ENCODE data around the gene CNOT1.
A peak's percentile ranks its signal among the peaks of the same experiment; 100 is the strongest.
"Not testable (repeated sequence)": the region's sequence is repeated elsewhere in the genome, so short reads cannot be mapped to it uniquely, and the experiment has no call there.

Gene CNOT1

GRCh38 chr16:58577141-58577540, 52.5 kb downstream of the CNOT1 start:
- no peak for DNase-seq

- no peak for DNase-seq
Measured at GRCh38 chr16:58574895-58575294, 54.7 kb downstream of the CNOT1 start.

- not testable (repeated sequence) for DNase-seq
Measured at GRCh38 chr16:58565697-58566096, 63.9 kb downstream of the CNOT1 start.

GRCh38 chr16:58563775-58564174, 65.9 kb downstream of the CNOT1 start:
- peak; percentile 14 for DNase-seq

GRCh38 chr16:58563235-58563634, 66.4 kb downstream of the CNOT1 start:
- no peak for DNase-seq

GRCh38 chr16:58556678-58557077, 72.9 kb downstream of the CNOT1 start:
- no peak for DNase-seq

GRCh38 chr16:58551496-58551895, 78.1 kb downstream of the CNOT1 start:
- DNase-seq = no peak

GRCh38 chr16:58548378-58548777, 81.2 kb downstream of the CNOT1 start:
- no peak for DNase-seq

GRCh38 chr16:58543685-58544084, 85.9 kb downstream of the CNOT1 start:
- no peak for DNase-seq

- DNase-seq = no peak
Measured at GRCh38 chr16:58542291-58542690, 87.3 kb downstream of the CNOT1 start.

GRCh38 chr16:58541711-58542110, 87.9 kb downstream of the CNOT1 start:
- DNase-seq = no peak

- no peak for DNase-seq
Measured at GRCh38 chr16:58537124-58537906, 92.3 kb downstream of the CNOT1 start.

- no peak for DNase-seq
Measured at GRCh38 chr16:58536278-58536677, 93.3 kb downstream of the CNOT1 start.

GRCh38 chr16:58535100-58535499, 94.5 kb downstream of the CNOT1 start:
- DNase-seq = no peak

GRCh38 chr16:58533751-58534470, 95.7 kb downstream of the CNOT1 start:
- DNase-seq = no peak

GRCh38 chr16:58532414-58532813, 97.2 kb downstream of the CNOT1 start:
- no peak for DNase-seq

GRCh38 chr16:58530179-58530578, 99.4 kb downstream of the CNOT1 start:
- DNase-seq = no peak

- DNase-seq = no peak
Measured at GRCh38 chr16:58519707-58520106, 109.9 kb downstream of the CNOT1 start.

GRCh38 chr16:58518980-58519368, 110.7 kb downstream of the CNOT1 start:
- no peak for DNase-seq

- no peak for DNase-seq
Measured at GRCh38 chr16:58518083-58518979, 111.3 kb downstream of the CNOT1 start.

GRCh38 chr16:58516768-58517107, 112.9 kb downstream of the CNOT1 start:
- DNase-seq = peak; percentile 22

- DNase-seq = peak; percentile 59
Measured at GRCh38 chr16:58515871-58516767, 113.5 kb downstream of the CNOT1 start.

All from hematopoietic multipotent progenitor cell treated with erythropoietin and hydrocortisone succinate and interleukin-3 and kit ligand, for 4 days (in vitro differentiated cells).